Measurements from ENCODE around the gene GLRX3. TPM values are rescaled to one million over a fixed set of nuclear protein-coding genes. Genes with fewer than 3 reads are reported as not detected.

GLRX3 gene
- total RNA-seq, 2 donors from 2014 or later = 50.0 to 86.5 TPM

- H3K27ac ChIP-seq = no peak overlapping the region
- no peaks in the 10 kb centered on the region for H3K9me3 ChIP-seq
- no peaks in the 10 kb centered on the region for H3K36me3 ChIP-seq
- no peaks in the 10 kb centered on the region for H3K27me3 ChIP-seq
- intact Hi-C loops (cut with DNase I) = no loop called here
- H3K4me3 ChIP-seq = no peak overlapping the region
- DNase-seq = no peak
- H3K9ac ChIP-seq (ENCODE audit: low read depth in 2 of 2, low read length in 2 of 2) = no peak overlapping the region
- no peaks in the 10 kb centered on the region for H3K4me1 ChIP-seq
- TF ChIP-seq CTCF (IDR thresholded peaks at IDR 0.05) = no peak
Observed at GRCh38 chr10:130174328-130174727, 38.1 kb downstream of the GLRX3 start.

- no peak overlapping the region for H3K4me3 ChIP-seq
- no peaks in the 10 kb centered on the region for H3K27me3 ChIP-seq
- no peaks in the 10 kb centered on the region for H3K4me1 ChIP-seq
- DNase-seq = no peak
- H3K36me3 ChIP-seq = no peaks in the 10 kb centered on the region
- intact Hi-C loops (cut with DNase I) = no loop called here
- no peak for TF ChIP-seq CTCF (IDR thresholded peaks at IDR 0.05)
- H3K9ac ChIP-seq (ENCODE audit: low read depth in 2 of 2, low read length in 2 of 2) = no peak overlapping the region
- H3K27ac ChIP-seq = no peak overlapping the region
- H3K9me3 ChIP-seq = no peaks in the 10 kb centered on the region
Observed at GRCh38 chr10:130175074-130175473, 38.9 kb downstream of the GLRX3 start.

GRCh38 chr10:130177250-130177649, 41.1 kb downstream of the GLRX3 start:
- Histone ChIP-seq H3K36me3 (no peaks in the 10 kb centered on the region), H3K27me3 (no peaks in the 10 kb centered on the region), H3K9ac (ENCODE audit: low read depth in 2 of 2, low read length in 2 of 2) (no peak overlapping the region), H3K27ac (no peak overlapping the region), H3K9me3 (no peaks in the 10 kb centered on the region), H3K4me3 (no peak overlapping the region), H3K4me1 (no peaks in the 10 kb centered on the region)
- DNase-seq = no peak
- TF ChIP-seq CTCF (IDR thresholded peaks at IDR 0.05) = no peak
- intact Hi-C loops (cut with DNase I) = no loop called here

- H3K36me3 ChIP-seq = no peaks in the 10 kb centered on the region
- intact Hi-C loops (cut with DNase I) = no loop called here
- DNase-seq = no peak
Observed at GRCh38 chr10:130179640-130180039, 43.4 kb downstream of the GLRX3 start.

GRCh38 chr10:130180416-130180815, 44.2 kb downstream of the GLRX3 start:
- DNase-seq = no peak
- H3K27me3 ChIP-seq = no peaks in the 10 kb centered on the region
- H3K4me1 ChIP-seq = no peaks in the 10 kb centered on the region
- H3K4me3 ChIP-seq = no peak overlapping the region
- H3K9ac ChIP-seq (ENCODE audit: low read depth in 2 of 2, low read length in 2 of 2) = no peak overlapping the region
- H3K27ac ChIP-seq = no peak overlapping the region
- intact Hi-C loops (cut with DNase I) = no loop called here
- no peaks in the 10 kb centered on the region for H3K9me3 ChIP-seq
- TF ChIP-seq CTCF (IDR thresholded peaks at IDR 0.05) = no peak
- no peaks in the 10 kb centered on the region for H3K36me3 ChIP-seq

More at GRCh38 chr10:130179640-130180039, 43.4 kb downstream of the GLRX3 start:
- H3K4me1 ChIP-seq = no peaks in the 10 kb centered on the region
- H3K27ac ChIP-seq = no peak overlapping the region
- no peak overlapping the region for H3K9ac ChIP-seq (ENCODE audit: low read depth in 2 of 2, low read length in 2 of 2)
- no peaks in the 10 kb centered on the region for H3K9me3 ChIP-seq
- H3K27me3 ChIP-seq = no peaks in the 10 kb centered on the region
- no peak for TF ChIP-seq CTCF (IDR thresholded peaks at IDR 0.05)
- H3K4me3 ChIP-seq = no peak overlapping the region

GRCh38 chr10:130181858-130182257, 45.7 kb downstream of the GLRX3 start:
- intact Hi-C loops (cut with DNase I) = no loop called here
- no peaks in the 10 kb centered on the region for H3K36me3 ChIP-seq
- H3K4me1 ChIP-seq = no peaks in the 10 kb centered on the region
- H3K9me3 ChIP-seq = no peaks in the 10 kb centered on the region
- DNase-seq = no peak
- no peaks in the 10 kb centered on the region for H3K27me3 ChIP-seq
- H3K9ac ChIP-seq (ENCODE audit: low read depth in 2 of 2, low read length in 2 of 2) = no peak overlapping the region
- no peak overlapping the region for H3K4me3 ChIP-seq
- no peak overlapping the region for H3K27ac ChIP-seq
- TF ChIP-seq CTCF (IDR thresholded peaks at IDR 0.05) = no peak

Data from colonic mucosa (tissue), 4 donors.